OCI-LY1 (cell line): ENCODE data around the gene NAP1L5.

Source experiments
- EZH2 ChIP-seq: fragments of 200-600 bp; sonication (generic), shearing (Covaris generic); IDR thresholded peaks from 2 replicates; pipeline ENCODE4 v1.8.0; 2017; ENCODE audit warnings: borderline replicate concordance, mixed run types, mild to moderate bottlenecking, antibody characterized with exemption, low read length, moderate library complexity, mixed read lengths
- TF ChIP-seq, protein P1 (sequence below): fragments of 200-600 bp; sonication (generic), shearing (Covaris generic); IDR thresholded peaks from 2 replicates; pipeline ENCODE4 v1.5.1; 2017; ENCODE audit warnings: mild to moderate bottlenecking, antibody characterized with exemption, low read length, moderate library complexity, mixed read lengths

DNA sequence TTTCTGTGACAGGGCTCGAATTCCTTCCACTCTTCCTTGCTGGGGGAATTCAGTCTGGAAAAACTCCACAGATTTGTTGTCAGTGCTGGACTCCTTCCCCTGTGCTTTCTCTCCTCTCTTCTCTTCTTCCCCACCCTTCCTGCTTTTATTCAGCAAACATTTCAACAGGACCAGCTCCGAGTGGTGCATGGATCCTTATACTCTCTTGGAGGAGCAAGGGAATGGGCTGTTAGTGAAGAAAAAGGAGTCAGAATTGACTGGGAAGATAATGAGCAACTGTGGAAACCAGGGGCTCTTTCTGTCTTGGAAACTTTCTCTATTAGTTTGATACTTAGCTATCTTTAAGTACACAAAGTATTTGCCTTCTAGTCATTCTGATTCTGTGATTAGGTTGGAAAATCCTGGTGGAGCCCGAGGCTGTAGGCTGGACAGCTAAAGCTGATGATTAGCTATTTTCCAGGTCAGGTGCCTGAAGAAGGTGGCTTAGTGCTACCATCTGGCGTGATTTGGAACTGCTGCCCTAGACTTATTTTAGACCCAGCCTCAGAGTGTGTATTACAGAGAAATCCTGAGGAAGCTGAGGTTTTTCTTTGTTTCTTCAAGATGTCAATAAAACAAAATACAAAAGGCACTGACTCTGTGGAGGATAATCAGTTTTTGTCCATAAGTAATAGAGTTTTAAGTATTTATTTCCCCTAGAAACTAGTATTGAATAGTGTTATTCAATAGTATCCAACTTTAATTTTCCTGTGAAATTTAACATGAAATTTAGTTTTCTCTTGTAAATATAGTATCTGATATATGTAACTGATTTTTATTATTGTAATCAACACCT lies 38.4 kb downstream of the NAP1L5 start:
- TF ChIP-seq, protein P1, sequence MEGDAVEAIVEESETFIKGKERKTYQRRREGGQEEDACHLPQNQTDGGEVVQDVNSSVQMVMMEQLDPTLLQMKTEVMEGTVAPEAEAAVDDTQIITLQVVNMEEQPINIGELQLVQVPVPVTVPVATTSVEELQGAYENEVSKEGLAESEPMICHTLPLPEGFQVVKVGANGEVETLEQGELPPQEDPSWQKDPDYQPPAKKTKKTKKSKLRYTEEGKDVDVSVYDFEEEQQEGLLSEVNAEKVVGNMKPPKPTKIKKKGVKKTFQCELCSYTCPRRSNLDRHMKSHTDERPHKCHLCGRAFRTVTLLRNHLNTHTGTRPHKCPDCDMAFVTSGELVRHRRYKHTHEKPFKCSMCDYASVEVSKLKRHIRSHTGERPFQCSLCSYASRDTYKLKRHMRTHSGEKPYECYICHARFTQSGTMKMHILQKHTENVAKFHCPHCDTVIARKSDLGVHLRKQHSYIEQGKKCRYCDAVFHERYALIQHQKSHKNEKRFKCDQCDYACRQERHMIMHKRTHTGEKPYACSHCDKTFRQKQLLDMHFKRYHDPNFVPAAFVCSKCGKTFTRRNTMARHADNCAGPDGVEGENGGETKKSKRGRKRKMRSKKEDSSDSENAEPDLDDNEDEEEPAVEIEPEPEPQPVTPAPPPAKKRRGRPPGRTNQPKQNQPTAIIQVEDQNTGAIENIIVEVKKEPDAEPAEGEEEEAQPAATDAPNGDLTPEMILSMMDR = peak; percentile 64
- no peak for TF ChIP-seq EZH2
